GM18511 (cell line): Measurements from ENCODE around the gene PARP16.

ENCODE experiments used
- ATAC-seq: cut with Tn5 transposase; IDR thresholded peaks from one replicate; pipeline ENCODE4 v1.9.1; 2021; ENCODE audit warnings: mild to moderate bottlenecking, moderate library complexity; ENCODE audit not compliant: unreplicated experiment

The PARP16 gene

GRCh38 chr15:65286704-65287519 is at the start of gene PARP16:
TSS of gene PARP16 (minus strand) at chr15:65286883. CDS start at chr15:65286426, 457 bp downstream.
- peak; percentile 93 for ATAC-seq

GRCh38 chr15:65335278-65336055 is 48.8 kb upstream of the PARP16 start:
- ATAC-seq = no peak

- ATAC-seq = no peak
These were observed 48.0 kb upstream of the PARP16 start for GRCh38 chr15:65334586-65335231.

- ATAC-seq = no peak
These were observed 47.2 kb upstream of the PARP16 start for GRCh38 chr15:65333856-65334255.

GRCh38 chr15:65333148-65333820 is 46.6 kb upstream of the PARP16 start:
- no peak for ATAC-seq

GRCh38 chr15:65332391-65333147 is 45.9 kb upstream of the PARP16 start:
- no peak for ATAC-seq

GRCh38 chr15:65331811-65332210 is 45.1 kb upstream of the PARP16 start:
- no peak for ATAC-seq

GRCh38 chr15:65330934-65331645 is 44.4 kb upstream of the PARP16 start:
- ATAC-seq = no peak

GRCh38 chr15:65329984-65330735 is 43.5 kb upstream of the PARP16 start:
- no peak for ATAC-seq

GRCh38 chr15:65329288-65329983 is 42.8 kb upstream of the PARP16 start:
- ATAC-seq = no peak

GRCh38 chr15:65328506-65329287 is 42.0 kb upstream of the PARP16 start:
- no peak for ATAC-seq

GRCh38 chr15:65327651-65328393 is 41.1 kb upstream of the PARP16 start:
- ATAC-seq = no peak

- ATAC-seq = no peak
These were observed 40.1 kb upstream of the PARP16 start for GRCh38 chr15:65326818-65327217.

GRCh38 chr15:65326117-65326526 is 39.4 kb upstream of the PARP16 start:
- no peak for ATAC-seq

- ATAC-seq = no peak
These were observed 36.4 kb upstream of the PARP16 start for GRCh38 chr15:65323071-65323511.

GRCh38 chr15:65318870-65319356 is 32.2 kb upstream of the PARP16 start:
- ATAC-seq = no peak
